ENCODE measurements around the gene INTS3.

DNA sequence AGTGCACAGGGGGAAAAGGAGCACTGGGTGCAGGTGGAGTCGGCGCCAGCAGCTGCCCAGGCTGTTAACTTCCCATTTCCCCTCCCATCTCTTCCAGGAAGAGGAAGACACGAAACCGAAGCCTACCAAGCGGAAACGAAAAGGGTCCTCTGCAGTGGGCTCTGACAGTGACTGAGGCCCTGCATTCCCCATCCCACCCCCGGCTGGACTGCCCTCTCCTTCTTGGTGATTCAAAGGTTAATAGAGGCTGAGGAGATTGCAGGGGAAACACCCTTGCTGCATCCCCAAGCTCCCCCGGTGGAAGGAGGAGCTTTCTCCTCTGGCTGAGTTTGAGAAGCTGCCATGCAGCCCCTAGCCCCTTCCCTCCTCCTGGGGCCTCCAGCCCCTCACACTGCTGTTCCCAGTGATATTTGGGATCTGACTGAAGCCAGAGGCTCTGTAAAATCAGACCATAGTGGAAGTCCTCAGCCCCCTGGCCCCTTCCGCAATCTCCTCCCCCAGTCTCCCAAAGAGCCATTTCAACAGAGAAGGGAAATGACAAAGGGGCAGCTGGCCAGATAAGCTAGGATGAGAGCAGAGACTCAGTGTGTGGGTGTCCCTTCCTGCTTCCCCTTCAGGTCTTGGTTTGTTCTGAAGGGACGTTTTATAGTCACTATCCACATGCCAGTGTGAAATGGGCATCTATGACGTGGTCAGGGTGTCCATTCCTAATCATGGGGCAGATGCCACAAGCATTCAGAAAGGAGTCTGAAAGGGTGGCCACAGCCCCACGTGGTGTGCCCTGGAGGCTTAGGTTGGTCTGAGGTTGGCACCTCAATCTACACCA, 45.5 kb downstream of the INTS3 start:
- TF ChIP-seq, protein P1, sequence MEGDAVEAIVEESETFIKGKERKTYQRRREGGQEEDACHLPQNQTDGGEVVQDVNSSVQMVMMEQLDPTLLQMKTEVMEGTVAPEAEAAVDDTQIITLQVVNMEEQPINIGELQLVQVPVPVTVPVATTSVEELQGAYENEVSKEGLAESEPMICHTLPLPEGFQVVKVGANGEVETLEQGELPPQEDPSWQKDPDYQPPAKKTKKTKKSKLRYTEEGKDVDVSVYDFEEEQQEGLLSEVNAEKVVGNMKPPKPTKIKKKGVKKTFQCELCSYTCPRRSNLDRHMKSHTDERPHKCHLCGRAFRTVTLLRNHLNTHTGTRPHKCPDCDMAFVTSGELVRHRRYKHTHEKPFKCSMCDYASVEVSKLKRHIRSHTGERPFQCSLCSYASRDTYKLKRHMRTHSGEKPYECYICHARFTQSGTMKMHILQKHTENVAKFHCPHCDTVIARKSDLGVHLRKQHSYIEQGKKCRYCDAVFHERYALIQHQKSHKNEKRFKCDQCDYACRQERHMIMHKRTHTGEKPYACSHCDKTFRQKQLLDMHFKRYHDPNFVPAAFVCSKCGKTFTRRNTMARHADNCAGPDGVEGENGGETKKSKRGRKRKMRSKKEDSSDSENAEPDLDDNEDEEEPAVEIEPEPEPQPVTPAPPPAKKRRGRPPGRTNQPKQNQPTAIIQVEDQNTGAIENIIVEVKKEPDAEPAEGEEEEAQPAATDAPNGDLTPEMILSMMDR (IDR thresholded peaks at IDR 0.05) = no peak
- no peak for TF ChIP-seq ZFX (IDR thresholded peaks at IDR 0.05; ENCODE audit: borderline replicate concordance)

Measured in 22Rv1 (cell line).